ENCODE measurements around the gene TDP1.
"Not testable (repeated sequence)": the region's sequence is repeated elsewhere in the genome, so short reads cannot be mapped to it uniquely, and the experiment has no call there.

Gene TDP1

DNA sequence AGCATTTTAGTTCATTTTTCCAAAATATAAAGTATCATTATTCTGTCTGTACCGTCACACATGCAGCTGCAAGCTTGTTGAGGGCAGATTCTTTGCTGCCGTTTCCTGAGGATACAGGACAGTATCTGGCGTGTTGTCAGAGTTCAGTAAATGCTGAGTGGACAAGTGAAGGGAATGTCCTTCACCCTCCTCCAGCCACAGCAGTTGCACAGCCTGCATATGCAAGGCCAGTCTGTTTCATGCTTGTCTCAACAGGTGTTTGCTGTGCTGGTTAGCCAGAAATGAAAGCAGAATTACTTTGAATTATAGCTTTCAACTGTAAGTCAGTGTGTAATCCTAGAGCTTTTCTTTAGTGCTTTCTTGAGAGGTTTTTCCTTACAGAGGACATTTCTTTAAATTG is 36.5 kb downstream of the TDP1 start:
- no peak for DNase-seq

DNA sequence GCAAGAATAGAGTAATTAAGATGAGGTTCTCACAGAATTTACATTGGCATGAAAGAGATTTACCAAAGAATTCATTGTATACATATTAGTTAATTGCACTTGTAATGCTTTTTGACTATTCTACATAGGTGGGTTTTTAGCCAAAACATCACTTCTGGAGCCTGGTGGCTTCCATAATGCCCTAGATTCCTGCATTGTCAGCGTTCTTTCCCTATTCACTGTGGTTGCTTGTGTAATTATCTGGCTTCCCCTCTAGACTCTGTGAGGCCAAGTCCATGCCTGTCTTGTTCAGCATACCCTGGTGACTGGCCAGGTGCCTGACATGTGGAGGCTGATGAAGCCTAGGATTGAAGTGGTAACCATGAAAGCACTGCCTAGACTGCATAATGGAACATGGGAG is 41.2 kb downstream of the TDP1 start:
- DNase-seq, result no peak

DNA sequence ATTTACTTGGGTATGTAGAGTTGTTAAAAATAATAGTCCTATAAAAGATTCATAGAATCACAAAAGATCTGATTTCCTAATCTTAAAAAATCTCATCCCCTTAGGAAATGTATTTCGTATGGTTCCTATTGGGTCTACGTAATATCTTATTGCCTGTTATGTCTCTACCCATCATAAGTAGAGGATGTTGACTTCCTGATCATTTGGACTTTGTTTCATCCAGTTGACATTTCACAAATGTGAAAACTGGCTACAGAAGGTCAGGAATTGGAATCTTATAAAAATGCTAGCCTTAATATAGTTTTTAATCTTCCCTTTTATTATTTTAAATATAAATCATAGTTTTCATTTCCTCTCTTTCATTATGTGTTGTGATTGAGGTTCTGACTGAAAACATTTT is 45.2 kb downstream of the TDP1 start:
- DNase-seq, result no peak

DNA sequence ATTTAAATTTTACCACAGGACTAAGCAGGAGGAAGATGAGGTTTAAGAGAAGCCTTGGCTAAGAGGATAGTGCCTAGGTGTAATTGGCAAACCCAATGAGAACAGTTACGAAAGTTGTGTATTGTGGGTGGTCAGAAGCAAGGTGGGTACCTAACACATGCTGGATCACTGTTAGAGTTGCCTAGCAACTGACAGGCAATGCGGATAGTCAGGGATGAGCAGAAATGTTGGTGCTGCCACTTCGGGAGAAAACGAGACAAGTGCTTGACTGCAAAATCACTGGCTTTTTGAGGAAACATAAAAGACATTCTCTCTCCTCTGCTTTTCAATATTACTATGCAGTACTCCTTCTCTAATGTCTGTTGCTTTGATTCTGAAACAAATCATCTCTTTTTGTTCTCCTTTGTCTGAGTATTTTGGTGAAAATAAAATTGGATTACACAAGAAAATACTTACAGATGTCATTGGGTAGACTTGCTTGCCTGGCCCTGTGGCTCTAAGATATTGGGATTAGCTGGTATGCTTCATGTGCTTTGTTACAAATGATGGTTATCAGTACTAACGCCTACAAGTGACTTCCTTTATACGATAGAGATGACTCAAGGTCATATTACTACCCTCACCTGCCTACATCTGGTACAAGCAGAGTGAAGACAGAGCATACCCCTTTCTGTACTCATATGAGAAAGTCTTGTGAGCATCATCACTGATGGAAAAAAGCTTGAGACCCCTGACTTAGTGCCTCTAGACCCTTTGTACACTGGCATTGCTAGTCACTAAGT is 48.0 kb downstream of the TDP1 start:
- no peak for DNase-seq

DNA sequence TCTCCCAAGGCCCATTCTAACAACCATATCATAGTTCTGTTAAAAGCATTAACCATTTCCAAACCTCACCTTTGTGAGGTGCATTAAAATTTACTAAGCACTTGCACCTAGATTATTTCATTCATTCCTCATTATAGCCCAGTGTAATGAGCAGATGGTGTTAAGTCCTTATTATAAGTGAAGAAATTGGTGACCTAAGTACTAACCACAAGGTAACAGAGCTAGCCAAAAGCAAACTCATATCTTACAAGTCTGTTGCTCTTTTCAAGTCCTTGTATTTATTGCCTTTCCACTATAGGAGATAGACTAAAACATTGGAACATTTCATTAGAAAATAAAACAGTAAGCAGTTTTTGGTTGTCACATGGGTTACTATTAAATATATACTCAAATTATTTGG is 49.7 kb downstream of the TDP1 start:
- DNase-seq, result no peak

DNA sequence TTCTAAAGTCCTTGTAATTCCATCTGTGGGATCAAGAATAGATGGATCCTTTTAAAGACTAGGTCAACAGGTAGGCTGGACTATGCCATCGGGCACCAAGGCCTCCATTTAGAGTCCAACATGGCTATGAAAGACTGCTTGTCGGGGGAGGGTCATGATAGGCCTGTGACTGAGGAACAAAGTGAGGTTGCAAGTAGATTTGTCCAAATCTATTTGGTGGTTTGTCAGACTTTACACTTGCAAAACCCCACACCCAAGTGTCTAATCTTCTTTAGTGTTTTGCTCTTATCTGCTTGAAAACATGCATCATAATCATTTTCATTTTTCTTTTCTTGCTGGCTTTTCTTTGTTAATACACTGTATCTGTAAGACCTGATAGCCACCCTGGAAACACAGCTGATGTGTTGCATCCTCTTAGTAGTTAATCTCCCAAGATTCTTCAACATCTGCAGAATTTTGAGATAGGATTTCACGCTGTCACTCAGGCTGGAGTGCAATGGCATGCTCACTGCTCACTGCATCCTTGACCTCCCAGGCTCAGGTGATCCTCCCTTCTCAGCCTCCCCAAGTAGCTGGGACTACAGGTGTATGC is 50.3 kb downstream of the TDP1 start:
- no peak for DNase-seq

DNA sequence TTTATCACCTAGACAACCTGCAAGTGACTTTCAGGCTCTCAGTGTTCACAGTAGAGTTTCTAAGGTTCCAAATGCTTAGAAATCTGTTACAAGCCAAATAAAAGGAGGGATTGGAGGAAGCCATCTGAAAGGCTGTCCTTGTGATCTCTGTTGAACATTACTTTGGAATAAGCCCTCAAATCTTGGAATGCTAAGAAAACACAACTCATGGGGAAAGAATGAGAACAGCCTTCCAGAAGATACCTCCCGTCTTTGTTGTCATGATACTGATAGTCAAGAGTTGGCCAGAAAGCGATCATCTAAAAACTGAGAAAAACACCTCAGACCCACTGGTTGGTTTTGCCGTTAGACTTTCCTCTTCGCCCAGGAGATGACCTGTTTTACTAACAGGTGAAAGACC is 61.6 kb downstream of the TDP1 start:
- no peak for DNase-seq

DNA sequence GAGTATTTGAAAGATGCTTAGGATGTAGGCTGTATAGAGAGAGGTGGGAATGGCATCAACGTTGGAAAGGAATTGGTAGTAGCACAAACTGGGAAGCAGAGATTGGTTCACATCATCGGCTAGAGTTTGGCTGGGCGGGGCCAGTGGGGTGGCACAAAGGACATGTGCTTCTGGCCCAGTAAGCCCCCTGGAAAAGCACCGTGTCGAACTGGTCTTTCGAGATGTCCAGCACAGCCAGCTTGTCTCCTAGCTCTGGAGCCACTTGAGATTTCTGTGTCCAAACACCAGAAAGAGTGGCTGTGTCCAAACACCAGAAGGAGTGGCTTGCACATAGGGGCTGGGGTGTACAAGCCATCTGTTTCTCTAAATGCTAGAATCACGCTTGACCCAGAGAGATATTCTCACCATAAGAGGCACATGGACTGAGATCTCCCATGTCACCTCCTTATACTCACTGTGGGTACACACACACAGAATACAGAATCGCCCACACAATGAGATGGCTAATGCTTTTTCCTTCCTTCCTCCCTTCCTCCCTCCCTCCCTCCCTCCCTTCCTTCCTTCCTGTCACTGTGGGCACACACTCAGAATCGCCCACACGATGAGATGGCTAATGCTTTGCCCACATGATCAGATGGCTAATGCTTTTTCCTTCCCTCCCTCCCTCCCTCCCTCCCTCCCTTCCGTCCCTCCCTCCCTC is 64.2 kb downstream of the TDP1 start:
- DNase-seq, result no peak

DNA sequence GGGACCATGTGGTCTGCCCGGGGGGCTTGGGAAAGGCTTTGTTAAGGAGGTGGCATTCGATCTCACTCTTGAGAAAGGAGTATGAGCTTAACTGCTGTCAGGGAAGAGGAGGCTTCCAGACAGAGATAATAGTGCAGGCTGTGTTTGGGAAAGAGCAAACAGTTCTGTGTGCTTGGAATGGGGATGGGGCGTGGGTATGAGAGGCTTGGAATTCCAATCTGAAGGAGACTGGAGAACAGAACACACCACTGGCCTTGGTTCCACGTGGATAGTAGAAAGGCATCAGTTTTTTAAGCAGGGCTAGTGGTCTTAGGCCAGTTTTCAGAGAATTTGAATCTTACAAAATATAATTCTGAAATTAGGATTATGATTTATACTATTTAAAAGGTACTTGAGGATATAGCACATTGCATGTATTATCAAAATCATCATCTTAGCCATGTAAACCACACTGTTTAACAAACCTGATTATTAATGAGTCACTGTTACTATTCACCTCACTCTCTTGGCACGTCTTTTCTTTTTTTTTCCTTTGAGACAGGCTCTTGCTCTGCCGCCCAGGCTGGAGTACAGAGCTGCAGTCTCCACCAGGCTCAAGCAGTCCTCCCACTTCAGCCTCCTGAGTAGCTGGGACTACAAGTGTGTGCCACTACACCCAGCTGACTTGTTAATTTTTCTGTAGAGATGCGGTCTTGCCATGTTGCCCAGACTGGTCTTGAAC is 67.6 kb downstream of the TDP1 start:
- DNase-seq, result no peak

DNA sequence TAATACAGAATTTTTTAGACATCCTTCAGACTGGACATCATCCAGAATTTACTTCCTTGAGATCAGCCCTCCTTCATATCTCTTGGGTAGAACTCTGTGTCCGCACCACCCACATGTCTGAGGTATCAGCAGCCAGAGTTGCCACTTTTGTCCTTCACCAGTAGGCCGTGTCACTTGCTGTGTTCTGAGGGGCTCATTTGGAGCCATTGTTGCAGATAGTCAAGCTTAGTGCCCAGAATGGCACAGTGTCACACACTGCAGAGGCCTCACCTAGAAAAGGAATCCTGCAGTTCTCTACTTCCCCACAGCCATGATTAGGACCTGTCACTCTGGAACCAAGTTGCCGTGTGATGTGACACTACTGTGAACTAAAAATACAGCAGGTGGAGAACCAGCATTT is 69.2 kb downstream of the TDP1 start:
- DNase-seq, result peak; percentile 8

DNA sequence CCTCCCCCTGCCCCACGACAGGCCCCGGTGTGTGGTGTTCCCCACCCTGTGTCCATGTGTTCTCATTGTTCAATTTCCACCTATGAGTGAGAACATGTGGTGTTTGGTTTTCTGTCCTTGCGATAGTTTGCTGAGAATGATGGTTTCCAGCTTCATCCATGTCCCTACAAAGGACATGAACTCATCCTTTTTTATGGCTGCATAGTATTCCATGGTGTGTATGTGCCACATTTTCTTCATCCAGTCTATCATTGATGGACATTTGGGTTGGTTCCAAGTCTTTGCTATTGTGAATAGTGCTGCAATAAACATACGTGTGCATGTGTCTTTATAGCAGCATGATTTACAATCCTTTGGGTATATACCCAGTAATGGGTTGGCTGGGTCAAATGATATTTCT is 70.9 kb downstream of the TDP1 start:
- DNase-seq, result not testable (repeated sequence)

DNA sequence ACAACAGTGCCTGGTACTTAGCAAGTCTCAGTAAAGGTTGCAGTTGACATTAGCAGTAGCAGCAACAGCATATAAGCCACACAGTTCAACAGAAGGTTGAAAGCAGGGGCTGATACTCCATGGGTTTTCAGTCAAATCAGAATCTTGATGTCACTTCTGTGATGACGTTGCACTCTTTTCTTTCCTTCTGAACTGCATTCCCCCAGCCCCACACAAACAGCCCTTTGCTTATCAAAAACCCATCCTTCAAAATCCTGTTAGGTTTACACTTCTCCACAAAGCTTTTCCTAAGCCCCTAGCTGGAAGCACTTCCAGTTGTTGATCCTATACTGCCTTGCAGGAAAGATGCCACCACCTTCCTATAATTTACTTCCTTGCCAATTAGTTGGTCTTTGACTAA is 72.1 kb downstream of the TDP1 start:
- DNase-seq, result no peak

DNA sequence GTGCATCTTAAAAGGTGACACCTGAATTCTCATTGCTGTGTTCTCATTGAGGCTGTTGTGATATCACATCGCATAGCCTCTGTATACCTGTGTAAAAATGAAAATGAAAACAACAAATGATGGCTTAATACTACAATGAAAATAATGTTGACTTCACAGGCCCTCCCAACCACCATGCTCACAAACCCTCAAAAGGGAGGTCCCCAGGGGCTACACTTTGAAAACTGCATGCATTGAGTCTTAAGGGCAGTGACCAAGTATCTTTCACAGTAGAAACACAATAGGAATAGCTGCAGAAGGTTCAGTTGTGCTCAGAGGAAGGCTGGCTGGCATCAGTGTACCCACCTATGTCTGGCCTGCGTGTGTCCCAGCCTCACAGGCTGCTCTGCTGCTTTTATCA is 78.4 kb downstream of the TDP1 start:
- DNase-seq, result no peak

DNA sequence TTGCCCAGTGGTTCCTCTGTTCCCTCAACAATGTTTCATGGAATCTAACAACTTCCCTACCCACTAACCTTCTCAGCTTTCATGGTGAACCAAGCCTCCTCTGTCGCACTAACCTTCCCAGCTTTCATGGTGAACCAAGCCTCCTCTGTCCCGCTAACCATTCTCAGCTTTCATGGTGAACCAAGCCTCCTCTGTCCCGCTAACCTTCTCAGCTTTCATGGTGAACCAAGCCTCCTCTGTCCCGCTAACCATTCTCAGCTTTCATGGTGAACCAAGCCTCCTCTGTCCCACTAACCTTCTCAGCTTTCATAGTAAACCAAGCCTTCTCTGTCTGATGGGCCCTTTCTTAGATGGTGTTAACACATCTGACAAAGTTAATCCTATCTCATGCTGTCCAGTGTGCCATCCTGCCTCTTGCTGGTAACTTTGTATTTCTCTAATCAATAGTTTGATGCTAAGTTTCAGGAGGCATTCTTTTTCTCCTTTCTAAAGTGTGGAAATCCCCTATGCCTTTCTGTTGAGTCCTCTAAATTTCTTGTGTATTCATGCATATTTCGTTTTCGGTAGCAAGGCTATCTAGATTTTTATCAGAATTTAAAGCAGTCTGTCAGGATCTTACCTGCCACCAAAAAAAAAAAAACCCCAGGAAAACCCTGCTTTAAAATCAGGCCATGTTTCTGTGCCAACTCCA is 79.3 kb downstream of the TDP1 start:
- no peak for DNase-seq

DNA sequence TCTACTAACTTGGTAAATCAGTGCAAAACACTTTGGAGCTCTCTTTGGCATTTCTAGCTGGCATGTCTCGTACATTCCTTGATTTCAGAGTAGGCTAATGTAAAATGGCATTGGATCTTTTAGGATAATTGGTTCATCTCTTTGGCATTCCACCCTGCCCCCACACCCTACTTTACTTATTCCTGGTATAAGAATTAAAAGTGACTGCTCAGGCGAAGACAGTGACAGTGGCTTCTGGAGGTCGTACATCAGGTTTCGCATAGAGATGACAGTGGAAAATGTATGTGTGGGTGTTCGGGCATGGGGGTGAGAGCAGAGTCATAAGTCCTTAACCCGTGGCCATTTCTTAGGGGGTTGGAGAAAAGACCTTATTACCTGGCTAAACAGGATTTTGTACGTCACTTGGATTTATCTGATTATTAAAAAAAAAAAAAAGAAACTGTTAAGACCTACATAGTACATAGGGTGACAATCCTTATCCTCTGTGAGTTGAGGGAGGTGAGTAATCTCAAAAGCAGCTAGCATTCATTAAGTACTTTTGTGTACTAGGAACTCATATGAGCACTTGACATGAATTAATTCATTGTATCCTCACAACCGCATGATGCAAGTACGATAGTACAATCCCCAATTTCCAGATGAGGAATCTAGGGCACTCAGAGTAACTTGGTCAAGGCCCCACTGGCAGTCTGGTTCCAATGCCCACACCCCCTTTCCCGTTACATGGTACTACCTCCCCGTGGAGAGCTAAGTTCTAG is 83.7 kb downstream of the TDP1 start:
- DNase-seq, result no peak

DNA sequence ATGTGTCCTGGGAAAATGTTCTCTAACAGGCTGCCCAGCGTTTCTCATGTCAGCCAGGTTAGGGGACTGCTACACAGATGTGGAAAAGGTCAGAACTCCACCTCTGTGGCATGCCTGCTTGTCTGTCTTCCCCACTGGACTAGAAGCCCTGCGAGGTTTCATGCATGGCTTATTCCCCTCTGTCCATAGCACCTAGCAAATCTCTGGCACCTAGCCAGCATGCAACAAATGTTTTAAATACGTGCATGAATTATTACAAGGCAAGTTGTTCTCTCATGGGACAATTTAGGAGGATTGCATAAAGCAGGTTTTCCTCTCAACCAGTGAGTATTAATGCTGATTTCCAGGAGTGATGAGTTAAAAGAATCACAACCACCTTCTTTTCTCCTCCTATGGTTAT is 84.7 kb downstream of the TDP1 start:
- DNase-seq, result no peak

DNA sequence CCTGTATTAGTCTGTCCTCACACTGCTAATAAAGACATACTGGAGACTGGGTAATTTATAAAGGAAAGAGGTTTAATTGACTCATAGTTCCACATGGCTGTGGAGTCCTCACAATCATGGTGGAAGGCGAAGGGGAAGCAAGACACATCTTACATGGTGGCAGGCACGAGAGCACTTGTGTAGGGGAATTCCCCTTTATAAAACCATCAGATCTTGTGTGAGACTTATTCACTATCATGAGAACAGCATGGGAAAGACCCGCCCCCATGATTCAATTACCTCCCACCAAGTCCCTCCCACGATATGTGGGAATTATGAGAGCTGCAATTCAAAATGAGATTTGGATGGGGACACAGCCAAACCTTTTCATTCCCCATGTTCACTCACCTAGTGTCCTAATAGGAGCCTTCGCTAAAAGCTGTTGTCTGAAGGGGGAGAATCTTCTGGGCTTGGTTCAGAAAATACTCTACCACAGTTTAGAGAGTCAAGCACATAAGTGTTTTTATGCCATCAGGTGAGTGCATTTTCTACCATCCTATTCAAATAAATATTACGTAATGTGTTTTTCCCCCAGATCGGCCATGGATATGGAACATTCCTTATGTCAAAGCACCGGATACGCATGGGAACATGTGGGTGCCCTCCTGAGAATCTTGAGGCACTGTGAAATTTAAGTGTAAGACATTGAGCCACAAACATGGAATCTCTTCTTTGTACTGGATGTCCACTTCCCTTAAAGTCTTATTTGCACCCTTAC is 86.9 kb downstream of the TDP1 start:
- DNase-seq, result no peak

DNA sequence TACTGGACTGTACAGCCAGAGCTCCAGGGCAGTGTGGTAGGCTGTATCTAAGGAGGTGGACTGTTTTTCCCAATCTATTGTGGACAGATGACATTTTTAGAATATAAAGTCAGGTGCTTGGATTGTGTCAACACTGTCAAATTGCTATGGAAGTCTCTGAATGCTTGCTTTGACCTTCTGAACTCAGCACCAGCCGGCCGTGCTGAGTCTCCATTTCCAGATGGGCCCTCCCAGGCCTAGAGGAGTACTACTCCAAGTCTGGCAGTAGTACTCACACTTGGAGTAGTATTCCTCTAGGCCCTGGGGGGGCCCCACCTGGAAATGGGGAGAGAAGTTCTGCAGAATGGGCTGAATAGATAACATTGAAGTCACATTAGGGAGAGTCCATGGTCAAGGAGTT is 89.9 kb downstream of the TDP1 start:
- no peak for DNase-seq

DNA sequence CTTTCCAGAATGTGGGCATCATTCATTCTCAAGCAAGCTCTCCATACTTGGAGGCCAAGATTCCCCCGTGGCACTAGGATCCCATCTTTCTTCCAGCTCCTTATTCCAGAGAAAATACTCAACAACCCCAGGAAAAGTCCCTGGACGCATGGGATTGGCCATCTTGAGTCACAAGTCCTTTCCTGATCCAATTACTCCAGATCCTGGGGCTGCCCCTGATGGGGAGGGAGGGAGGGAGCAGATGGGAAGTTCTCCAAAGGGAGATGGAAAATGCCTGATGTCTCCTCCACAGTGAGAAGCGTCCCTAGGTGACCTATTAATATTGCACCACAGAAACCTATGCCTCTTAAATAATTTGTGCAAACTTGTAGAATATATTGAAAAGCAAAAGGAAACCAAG is 93.7 kb downstream of the TDP1 start:
- peak; percentile 34 for DNase-seq

DNA sequence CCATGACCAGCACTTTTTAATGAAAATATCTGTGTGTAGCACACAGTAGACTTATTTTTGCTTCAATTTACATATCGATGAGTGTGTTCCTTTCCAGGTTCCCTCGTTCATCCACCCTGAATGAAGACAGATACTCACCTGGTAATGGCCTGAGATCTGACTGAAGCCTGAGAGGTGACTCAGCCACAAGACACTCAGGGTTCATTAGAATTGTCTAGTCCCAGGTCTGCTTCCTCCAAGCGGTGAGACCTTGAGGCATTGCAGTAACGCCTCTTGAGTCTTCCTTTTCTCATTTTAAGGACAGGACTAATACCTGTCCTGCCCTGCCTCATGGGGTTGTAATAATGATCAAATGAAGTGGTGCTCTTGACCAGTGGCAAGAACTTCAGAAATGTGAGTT is 94.5 kb downstream of the TDP1 start:
- no peak for DNase-seq

DNA sequence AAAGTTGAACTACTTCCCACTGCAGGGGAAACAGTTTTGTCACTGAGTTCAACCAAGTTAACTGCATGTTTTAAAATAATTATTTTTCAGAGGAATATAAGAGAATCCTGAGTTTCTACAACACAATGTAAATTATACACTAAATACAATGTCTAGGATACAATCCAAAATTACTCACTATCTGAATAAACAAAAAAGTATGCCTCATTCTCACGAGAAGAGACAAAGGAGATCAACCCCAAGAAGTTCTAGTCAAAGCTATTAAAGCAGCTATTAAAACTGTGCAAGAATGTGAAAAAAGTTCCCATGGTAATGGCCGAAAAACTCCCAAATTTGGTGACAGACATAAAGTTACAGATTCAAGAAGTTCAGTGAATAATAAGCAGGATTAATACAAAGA is 97.3 kb downstream of the TDP1 start:
- no peak for DNase-seq

DNA sequence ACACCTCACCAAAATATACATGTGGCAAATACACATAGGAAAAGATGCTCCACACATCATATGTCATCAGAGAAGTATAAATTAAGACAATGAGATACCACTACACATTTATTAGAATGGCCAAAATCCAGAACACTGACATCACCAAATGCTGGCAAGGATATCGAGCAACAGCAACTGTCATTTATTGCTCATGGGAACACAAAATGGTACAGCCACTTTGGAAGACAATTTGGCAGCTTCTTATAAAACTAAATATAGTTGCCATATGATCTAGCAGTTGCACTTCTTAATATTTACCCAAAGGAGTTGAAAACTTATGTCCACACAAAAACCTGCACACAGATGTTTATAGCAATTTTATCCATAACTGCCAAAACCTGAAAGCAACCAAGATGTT is 99.1 kb downstream of the TDP1 start:
- no peak for DNase-seq
